Epidermal melanocyte (primary cell): ENCODE results near the gene DZIP1.

Experiments used
- DNase-seq: peaks from one replicate; pipeline ENCODE4 v3.0.0; 2011; ENCODE audit warnings: low spot score; ENCODE audit not compliant: insufficient read length

DZIP1 gene

GRCh38 chr13:95552208-95552538, 92.3 kb downstream of the DZIP1 start:
- no peak for DNase-seq

DNA sequence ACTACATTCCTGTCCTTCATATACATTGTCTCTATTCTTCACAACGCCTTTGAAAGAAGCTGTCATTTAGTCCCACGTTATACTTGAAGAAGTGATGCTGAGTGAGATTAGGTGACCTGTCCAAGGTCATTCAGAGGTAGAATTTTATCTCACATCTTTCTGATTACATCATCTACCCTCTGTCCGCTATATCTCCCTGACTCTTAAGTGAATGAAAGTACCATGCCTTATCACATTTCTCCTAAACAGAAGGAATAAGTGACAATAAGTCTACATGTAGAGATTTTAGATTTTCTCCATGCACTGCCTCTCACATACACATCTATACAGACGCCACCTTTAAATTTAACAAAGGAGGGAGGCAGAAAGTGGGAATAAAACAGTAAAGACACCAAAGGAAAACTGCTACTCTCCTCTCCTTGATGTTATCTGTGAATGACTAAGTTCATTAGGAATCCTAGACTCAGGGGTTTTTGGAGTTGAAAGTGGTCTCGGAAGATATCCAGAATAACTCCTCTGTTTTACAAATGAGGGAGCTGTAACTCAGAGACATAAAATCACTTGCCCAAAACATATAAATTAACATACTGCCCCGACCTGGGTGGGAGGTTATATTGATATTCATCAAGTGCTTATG, 96.9 kb downstream of the DZIP1 start:
- DNase-seq, result no peak

DNA sequence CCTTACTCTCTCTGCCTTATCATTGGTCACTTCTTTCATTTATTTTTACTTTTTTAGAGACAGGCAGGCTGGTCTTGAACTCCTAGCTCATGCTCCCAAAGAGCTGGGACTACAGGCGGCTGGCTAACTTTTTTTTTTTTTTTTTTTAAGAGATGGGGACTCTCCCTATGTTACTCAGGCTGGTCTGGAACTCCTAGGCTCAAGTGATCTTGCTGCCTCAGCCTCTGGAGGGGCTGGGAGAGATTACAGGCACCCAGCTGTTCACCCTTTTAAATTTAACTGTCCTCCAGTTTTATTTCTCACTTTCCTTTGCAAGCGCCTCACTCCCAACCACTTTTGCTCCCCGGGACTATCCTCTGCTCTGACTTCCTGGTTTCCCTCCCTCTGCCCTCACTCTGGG, 97.6 kb downstream of the DZIP1 start:
- DNase-seq, result no peak

DNA sequence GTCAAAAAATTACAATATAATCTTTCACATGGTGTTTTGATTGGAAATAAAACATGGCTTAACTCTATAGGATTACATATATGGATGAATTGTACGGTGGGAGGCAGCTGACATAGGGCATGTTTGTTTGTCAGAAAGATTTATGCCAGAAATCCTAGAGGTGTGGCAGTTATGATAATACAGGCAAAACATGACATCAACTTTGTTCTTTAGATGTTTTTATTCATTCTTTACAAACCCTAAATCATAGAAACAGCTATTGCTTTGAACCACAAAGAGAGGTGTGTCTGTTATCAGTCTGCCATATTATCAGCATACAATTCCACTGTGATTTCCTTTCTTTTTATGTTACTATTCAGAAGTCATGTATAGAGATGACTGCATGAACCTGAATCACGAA, 100.2 kb downstream of the DZIP1 start:
- no peak for DNase-seq

DNA sequence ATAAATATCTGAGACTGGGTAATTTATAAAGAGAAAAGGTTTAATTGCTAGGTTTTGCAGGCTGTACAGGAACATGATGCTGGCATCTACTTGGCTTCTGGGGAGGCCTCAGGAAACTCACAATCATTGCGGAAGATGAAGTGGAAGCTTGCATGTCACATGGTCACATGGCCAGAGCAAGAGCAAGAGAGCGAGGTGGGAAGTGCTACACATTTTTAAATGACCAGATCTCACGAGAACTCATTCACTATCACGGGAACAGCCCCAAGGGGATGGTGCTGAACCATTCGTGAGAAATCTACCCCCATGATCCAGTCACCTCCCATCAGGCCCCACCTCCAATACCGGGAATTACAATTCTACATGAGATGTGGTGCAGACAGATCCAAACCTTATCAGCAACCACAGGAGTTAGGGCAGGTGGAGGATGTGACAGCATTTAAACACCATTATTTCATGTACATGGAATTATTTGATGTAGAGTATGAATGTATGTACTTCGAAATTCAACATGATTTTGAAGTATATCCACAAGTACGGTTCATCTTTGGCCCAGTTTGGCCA, 102.5 kb downstream of the DZIP1 start:
- no peak for DNase-seq

GRCh38 chr13:95541308-95541707, 103.2 kb downstream of the DZIP1 start:
- DNase-seq, result no peak

- DNase-seq, result no peak
These were observed 103.6 kb downstream of the DZIP1 start for GRCh38 chr13:95540888-95541287.

DNA sequence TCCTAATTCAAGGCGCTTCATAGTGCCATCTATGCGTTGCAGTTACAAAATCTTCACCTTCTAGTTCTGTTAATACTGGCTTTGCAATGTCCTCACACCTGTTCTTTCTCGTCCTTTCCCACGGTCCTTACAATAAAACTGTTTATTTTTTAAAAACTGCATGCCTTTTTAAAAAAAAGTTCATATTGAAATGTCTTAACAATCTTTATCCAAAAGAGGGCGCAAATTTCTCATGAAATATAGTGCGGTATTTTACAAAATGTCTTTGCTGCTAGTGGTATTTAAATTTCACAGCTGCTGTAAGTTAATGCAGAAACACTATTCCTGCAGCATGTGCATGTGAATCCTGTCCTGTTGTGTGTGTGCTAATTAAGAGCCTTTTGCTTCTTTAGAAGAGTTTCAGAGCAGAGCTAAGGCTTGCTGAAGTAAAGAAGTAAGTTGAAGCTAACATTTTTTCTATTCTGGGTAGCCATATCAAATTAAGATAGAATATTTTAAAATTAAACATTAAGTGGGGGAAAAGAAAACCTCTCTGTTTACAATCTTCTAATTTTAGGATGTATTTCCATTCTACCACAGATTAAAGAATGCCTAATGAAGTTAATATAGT, 107.8 kb downstream of the DZIP1 start:
- no peak for DNase-seq

GRCh38 chr13:95535243-95535642, 109.3 kb downstream of the DZIP1 start:
- no peak for DNase-seq

DNA sequence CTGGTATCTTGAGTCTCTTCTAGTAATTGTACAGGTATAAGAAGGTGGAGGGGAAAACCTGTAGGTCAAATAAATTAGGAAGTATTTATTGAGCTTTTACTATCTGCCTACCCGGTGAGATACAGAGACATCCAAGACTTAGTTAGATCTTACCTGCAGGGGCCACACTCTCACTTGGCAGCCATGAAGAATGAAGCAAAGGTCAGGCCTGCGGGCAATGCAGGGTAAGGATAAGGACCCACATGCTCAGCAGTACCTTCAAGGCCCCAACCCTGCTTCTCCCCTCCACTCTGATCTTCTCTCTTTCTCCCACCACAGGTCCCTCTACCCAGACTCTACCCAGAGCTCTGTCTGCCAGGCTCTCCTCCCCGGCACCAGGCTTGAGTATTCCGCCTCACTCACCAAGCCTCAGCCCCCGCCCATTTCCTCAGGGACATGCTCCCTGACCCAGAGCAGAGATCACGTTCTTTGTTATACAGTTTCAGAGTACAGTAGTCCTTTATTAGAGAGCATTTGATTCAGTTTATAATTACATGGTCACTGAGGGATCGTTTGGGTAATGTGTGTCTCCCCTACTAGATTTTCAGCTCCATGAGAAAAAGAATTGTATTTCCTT, 110.9 kb downstream of the DZIP1 start:
- DNase-seq, result no peak

DNA sequence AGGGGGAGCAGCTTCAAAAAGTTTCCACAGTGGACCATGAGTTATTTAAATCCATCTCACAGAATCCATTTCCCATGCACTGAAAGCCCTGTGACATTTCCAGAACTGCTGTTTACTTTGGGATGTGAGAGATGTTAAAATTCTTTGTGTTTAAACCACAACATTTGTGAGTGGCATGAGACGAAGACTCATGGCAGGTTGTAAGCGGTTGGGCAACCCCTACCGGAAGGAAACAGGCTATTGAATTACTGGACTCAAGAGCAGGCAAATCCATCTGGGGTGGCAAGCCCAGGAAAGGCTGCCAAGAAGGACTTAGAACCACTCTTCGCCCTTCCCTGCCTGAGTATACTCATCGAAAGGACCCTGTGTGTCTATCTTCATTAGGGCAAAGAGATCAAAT, 114.3 kb downstream of the DZIP1 start:
- DNase-seq, result no peak
